ENCODE measurements around the gene PRM1. TPM values are rescaled to one million over a fixed set of nuclear protein-coding genes. Genes with fewer than 3 reads are reported as not detected.
A peak's percentile ranks its signal among the peaks of the same experiment; 100 is the strongest.

PRM1 gene
- total and polyA plus RNA-seq, 2 of the 13 experiments (the other 11 are each of a cell fraction or from before 2014, with no cell fraction given) = not detected

- TF ChIP-seq DMAP1 (CRISPR knock-in tag; IDR thresholded peaks at IDR 0.05) (no peak), KDM5B (CRISPR knock-in tag; IDR thresholded peaks at IDR 0.05; ENCODE audit: borderline replicate concordance) (peak; percentile 56; the same call in 1 of the 2 replicates), KDM2A (CRISPR knock-in tag; IDR thresholded peaks at IDR 0.05; ENCODE audit: borderline replicate concordance, low read depth) (no peak), POLR2A (IDR thresholded peaks at IDR 0.05; ENCODE audit: insufficient read depth in 1 of 2, low read depth in 2 of 2, low read length in 2 of 2) (no peak), MEIS1 (CRISPR knock-in tag; IDR thresholded peaks at IDR 0.05; ENCODE audit: borderline replicate concordance) (no peak; the same call in 1 of the 2 replicates), RARA (CRISPR knock-in tag; IDR thresholded peaks at IDR 0.05) (no peak), TEAD3 (CRISPR knock-in tag; optimal IDR thresholded peaks at IDR 0.05; ENCODE audit: borderline replicate concordance) (no peak), IKZF5 (CRISPR knock-in tag; IDR thresholded peaks at IDR 0.05) (no peak), IKZF4 (CRISPR knock-in tag; IDR thresholded peaks at IDR 0.05; ENCODE audit: borderline replicate concordance, low read depth, not compliant biosample characterization) (no peak), WIZ (CRISPR knock-in tag; IDR thresholded peaks at IDR 0.05) (no peak), SUZ12 (IDR thresholded peaks at IDR 0.05; ENCODE audit: low read depth, low read length) (no peak), ZNF569 (CRISPR knock-in tag; IDR thresholded peaks at IDR 0.05; ENCODE audit: borderline replicate concordance) (no peak), PBX2 (CRISPR knock-in tag; IDR thresholded peaks at IDR 0.05) (no peak)
- TF ChIP-seq, protein P1, sequence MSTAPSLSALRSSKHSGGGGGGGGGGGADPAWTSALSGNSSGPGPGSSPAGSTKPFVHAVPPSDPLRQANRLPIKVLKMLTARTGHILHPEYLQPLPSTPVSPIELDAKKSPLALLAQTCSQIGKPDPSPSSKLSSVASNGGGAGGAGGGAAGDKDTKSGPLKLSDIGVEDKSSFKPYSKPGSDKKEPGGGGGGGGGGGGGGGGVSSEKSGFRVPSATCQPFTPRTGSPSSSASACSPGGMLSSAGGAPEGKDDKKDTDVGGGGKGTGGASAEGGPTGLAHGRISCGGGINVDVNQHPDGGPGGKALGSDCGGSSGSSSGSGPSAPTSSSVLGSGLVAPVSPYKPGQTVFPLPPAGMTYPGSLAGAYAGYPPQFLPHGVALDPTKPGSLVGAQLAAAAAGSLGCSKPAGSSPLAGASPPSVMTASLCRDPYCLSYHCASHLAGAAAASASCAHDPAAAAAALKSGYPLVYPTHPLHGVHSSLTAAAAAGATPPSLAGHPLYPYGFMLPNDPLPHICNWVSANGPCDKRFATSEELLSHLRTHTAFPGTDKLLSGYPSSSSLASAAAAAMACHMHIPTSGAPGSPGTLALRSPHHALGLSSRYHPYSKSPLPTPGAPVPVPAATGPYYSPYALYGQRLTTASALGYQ (CRISPR knock-in tag; IDR thresholded peaks at IDR 0.05) = no peak
- TF ChIP-seq, protein P2, sequence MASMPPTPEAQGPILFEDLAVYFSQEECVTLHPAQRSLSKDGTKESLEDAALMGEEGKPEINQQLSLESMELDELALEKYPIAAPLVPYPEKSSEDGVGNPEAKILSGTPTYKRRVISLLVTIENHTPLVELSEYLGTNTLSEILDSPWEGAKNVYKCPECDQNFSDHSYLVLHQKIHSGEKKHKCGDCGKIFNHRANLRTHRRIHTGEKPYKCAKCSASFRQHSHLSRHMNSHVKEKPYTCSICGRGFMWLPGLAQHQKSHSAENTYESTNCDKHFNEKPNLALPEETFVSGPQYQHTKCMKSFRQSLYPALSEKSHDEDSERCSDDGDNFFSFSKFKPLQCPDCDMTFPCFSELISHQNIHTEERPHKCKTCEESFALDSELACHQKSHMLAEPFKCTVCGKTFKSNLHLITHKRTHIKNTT (CRISPR knock-in tag; IDR thresholded peaks at IDR 0.05) = no peak
- TF ChIP-seq, protein P3, sequence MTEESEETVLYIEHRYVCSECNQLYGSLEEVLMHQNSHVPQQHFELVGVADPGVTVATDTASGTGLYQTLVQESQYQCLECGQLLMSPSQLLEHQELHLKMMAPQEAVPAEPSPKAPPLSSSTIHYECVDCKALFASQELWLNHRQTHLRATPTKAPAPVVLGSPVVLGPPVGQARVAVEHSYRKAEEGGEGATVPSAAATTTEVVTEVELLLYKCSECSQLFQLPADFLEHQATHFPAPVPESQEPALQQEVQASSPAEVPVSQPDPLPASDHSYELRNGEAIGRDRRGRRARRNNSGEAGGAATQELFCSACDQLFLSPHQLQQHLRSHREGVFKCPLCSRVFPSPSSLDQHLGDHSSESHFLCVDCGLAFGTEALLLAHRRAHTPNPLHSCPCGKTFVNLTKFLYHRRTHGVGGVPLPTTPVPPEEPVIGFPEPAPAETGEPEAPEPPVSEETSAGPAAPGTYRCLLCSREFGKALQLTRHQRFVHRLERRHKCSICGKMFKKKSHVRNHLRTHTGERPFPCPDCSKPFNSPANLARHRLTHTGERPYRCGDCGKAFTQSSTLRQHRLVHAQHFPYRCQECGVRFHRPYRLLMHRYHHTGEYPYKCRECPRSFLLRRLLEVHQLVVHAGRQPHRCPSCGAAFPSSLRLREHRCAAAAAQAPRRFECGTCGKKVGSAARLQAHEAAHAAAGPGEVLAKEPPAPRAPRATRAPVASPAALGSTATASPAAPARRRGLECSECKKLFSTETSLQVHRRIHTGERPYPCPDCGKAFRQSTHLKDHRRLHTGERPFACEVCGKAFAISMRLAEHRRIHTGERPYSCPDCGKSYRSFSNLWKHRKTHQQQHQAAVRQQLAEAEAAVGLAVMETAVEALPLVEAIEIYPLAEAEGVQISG (CRISPR knock-in tag; IDR thresholded peaks at IDR 0.05) = peak; percentile 41; the same call in 1 of the 2 replicates
- TF ChIP-seq, protein P4, sequence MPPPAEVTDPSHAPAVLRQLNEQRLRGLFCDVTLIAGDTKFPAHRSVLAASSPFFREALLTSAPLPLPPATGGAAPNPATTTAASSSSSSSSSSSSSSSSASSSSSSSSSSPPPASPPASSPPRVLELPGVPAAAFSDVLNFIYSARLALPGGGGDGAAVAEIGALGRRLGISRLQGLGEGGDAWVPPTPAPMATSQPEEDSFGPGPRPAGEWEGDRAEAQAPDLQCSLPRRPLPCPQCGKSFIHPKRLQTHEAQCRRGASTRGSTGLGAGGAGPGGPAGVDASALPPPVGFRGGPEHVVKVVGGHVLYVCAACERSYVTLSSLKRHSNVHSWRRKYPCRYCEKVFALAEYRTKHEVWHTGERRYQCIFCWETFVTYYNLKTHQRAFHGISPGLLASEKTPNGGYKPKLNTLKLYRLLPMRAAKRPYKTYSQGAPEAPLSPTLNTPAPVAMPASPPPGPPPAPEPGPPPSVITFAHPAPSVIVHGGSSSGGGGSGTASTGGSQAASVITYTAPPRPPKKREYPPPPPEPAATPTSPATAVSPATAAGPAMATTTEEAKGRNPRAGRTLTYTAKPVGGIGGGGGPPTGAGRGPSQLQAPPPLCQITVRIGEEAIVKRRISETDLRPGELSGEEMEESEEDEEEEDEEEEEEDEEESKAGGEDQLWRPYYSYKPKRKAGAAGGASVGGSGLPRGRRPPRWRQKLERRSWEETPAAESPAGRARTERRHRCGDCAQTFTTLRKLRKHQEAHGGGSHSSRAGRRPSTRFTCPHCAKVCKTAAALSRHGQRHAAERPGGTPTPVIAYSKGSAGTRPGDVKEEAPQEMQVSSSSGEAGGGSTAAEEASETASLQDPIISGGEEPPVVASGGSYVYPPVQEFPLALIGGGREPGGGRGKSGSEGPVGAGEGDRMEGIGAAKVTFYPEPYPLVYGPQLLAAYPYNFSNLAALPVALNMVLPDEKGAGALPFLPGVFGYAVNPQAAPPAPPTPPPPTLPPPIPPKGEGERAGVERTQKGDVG (CRISPR knock-in tag; IDR thresholded peaks at IDR 0.05; ENCODE audit: borderline replicate concordance) = 0 out of 2 replicates have a peak, but pooled peaks have one; percentile 2
Measured at GRCh38 chr16:11280616-11281522, at the start of gene PRM1 (continued).
